Kidney tubule cell (primary cell): Measurements from ENCODE around the gene ARRB1.

Source experiments
- DNase-seq: peaks from one replicate; pipeline ENCODE4 v3.0.0-alpha.2; 2018; ENCODE audit warnings: low spot score

Gene ARRB1

GRCh38 chr11:75324189-75324588, 27.3 kb downstream of the ARRB1 start:
- DNase-seq: no peak

GRCh38 chr11:75323609-75324008, 27.9 kb downstream of the ARRB1 start:
- peak; percentile 59 for DNase-seq

- no peak for DNase-seq
Measured at GRCh38 chr11:75320643-75321042, 30.8 kb downstream of the ARRB1 start.

GRCh38 chr11:75320046-75320618, 31.3 kb downstream of the ARRB1 start:
- DNase-seq: no peak

DNA sequence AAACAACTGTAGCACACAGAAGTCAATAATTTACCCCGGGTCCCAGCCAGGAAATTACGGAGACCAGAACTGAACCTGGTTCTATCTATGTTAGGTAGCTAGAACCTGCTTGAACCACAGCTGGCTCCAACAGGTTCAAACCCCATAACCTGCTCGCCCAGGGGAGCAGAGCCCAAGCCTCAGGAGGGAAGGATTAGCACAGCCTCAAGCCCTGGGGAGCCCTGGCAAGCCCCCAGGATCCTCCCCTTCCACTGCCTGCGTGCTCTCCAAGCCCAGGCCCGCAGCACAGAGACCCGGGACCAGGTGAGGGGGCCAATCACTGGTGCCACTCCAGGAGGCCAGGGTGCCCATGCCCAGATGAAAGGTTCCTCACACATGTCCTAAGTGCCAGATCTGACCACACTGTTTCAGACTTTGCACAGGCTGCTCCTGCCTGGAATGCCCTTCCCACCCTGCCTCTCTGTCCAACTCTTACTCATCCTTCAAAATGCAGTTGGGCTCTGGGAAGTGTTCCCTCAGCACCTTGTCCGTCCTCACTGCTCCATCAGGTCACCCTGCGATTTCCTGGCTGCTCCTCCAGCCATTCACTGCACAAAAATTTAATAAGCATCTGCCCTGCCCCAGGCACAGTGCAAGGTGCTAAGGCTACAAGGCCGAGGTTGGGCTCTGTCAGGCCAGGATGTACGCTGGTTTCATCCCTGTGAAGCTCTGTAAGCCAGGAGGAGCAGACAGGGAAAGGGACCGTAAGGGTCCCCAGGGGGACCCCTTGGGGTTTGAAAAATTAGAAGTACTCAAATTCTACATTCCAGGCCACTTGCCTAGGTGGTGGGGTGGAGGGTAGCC, 32.2 kb downstream of the ARRB1 start:
- DNase-seq: peak; percentile 71

DNA sequence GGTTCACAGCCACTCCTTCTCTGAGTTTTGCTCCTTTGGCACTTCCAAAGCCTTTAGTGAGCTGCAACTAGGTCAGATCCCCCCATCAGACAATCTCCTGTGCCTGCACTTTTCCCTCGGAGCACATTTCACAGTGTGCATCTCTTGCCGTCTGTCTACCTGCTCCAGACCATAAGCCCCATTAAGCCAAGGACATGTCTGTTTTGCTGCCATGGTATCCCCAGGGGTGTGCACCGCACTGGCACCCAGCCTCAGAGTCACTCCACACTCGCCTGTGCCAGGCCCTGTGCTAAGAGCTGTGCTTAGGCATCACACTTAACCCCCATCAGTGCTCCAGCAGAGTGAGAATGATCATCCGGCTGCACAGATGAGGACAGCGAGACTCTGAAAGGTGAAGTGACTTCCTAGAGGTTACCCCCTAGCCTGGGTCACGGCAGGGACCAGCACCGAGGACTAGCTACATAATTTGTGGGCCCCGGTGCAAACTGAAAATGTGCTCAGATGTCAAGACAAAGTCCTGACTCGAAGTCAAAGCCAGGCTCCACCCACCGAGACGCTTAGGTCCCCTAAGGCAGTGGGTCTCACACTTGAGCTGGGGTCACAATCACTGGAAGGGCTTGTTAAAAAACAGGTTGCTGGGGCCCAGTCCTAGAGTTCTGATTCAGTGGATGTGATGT, 33.9 kb downstream of the ARRB1 start:
- no peak for DNase-seq

GRCh38 chr11:75315439-75315805, 36.0 kb downstream of the ARRB1 start:
- peak; percentile 59 for DNase-seq

DNA sequence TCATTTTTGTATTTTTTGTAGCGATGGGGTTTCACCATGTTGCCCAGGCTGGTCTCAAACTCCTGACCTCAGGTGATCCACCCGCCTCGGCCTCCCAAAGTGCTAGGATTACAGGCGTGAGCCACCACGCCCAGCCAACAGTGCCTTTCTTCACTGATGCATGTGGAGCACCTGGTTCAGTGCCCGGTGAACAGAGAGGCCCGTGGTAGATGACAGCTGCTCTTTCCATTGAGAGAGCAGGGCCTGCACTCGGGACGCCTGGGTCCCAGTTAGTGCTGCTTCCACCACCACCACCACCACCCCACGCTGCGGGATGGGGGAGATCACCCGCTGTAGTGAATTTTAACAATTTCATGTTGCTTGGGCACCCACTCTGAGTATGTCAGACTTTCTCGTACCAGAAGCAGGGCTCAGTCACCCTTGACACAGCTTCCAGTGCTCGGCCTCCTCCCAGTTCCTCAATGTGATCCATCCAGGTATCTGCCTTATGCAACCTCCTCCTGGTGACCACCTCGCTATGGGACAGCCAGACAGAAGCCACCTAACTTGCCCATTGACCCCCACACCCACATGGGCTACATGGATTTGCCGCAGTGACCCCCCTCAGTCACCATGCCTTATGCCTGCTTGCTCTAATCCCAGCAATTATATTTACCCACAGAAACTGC, 36.6 kb downstream of the ARRB1 start:
- DNase-seq: no peak

GRCh38 chr11:75313513-75314272, 37.8 kb downstream of the ARRB1 start:
- peak; percentile 40 for DNase-seq

DNA sequence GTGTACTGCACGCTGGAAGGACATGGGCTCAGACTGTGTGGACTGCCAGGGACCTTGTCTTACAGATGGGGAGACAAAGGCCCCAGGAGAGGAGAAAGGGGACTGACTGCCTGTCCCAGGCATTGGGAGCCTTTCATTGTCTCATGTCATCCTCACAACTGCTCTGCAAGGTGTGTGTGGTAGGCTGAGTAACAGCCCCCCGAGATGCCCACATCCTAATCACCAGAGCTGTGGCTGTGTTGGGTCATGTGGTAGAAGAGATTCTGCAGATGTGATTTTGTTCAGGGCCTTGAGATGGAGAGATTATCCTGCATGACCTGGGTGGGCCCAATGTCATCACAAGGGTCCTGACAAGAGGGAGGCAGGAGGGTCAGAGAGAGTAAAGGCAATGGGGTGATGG, 39.1 kb downstream of the ARRB1 start:
- no peak for DNase-seq

DNA sequence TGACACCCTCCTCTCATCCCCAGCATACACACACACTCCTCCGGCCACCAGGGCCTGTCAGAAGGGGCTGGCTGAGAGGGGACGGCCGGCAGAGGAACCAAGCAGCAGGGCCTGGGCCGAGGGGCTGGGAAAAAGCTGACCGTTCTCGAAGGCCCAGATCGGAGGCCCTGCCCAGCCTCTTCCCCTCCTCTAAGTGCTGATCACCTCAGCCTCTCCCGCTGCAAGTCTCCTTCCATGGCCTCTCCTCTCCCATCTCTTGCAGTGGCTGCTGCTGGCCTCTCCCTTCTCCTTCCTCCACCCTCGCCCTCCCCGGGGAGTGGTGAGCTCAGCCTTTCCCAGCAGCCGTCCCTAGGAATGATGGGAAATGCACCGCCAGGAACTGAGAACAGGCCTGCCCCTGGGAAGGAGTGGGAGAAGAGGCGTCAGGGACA, 39.6 kb downstream of the ARRB1 start:
- no peak for DNase-seq

DNA sequence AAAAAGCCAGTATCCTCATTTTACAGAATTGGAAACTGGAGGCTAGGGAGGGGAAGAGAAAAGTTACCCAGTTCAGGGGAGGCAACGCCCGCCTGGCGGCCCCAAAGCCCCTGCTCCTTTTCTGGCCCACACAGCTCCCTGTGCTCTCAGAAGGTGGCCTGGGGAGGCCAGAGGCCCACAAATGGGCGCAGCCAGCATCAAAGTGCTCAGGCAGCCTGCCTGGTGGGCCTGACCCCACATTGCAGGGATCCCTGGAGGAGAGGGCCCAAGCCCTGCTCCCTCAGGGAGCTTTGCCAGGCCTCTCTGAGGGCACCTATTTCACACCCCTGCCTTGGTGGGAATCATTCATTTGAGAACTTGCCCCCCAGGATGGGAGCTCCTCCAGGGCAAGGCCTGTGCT, 42.5 kb downstream of the ARRB1 start:
- DNase-seq: no peak

DNA sequence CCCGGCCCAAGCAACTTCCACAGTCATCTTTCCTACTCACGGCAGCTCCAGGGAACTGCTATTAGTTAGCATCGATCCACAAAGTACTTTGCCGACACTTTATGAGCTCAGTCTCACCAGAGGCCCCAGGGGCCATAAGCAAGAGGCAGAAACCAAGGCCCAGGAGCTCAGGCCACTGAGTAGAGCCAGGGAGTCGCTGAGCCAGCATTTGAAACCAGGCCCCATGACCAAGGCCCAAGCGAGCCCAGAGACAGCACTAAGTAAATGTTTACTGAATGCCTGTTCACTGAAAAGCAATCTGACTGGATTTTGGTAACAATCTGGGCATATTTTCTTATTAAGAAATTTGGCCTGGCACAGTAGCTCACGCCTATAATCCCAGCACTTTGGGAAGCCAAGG, 43.3 kb downstream of the ARRB1 start:
- DNase-seq: no peak

GRCh38 chr11:75307058-75307457, 44.4 kb downstream of the ARRB1 start:
- DNase-seq: no peak

DNA sequence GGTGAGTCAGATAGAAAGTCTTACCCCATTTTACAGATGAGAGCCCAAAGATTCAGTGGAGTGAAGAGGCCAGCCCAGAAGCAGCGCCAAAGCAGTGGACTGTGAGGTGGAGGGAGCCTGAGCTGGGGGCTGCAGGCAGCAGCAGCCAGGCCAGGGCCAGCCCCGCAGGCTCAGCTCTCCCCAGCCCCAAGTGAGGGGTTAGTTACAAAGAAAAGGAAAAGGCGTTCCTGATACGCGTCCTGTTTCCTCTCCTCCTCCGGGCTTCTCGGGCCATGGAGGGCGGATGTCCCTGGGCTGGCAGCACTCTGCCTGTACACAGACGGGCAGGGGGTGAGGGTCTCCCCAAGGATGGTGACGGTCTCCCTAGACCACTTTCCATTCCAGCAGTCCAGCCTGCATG, 44.9 kb downstream of the ARRB1 start:
- peak; percentile 39 for DNase-seq

GRCh38 chr11:75305993-75306392, 45.5 kb downstream of the ARRB1 start:
- DNase-seq: no peak

GRCh38 chr11:75305452-75305851, 46.0 kb downstream of the ARRB1 start:
- no peak for DNase-seq

DNA sequence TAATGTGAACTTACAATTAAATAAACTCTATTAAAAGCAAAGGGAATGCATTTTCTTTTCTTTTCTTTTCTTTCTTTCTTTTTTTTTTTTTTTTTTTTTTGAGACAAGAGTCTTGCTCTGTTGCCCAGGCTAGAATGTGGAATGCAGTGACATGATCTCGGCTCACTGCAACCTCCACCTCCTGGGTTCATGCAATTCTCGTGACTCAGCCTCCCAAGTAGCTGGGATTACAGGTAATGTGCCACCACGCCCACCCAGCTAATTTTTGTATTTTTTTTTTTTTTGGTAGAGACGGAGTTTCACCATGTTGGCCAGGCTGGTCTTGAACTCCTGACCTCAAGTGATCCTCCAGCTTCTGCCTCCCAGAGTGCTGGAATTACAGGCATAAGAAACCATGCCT, 46.5 kb downstream of the ARRB1 start:
- DNase-seq: peak; percentile 41

DNA sequence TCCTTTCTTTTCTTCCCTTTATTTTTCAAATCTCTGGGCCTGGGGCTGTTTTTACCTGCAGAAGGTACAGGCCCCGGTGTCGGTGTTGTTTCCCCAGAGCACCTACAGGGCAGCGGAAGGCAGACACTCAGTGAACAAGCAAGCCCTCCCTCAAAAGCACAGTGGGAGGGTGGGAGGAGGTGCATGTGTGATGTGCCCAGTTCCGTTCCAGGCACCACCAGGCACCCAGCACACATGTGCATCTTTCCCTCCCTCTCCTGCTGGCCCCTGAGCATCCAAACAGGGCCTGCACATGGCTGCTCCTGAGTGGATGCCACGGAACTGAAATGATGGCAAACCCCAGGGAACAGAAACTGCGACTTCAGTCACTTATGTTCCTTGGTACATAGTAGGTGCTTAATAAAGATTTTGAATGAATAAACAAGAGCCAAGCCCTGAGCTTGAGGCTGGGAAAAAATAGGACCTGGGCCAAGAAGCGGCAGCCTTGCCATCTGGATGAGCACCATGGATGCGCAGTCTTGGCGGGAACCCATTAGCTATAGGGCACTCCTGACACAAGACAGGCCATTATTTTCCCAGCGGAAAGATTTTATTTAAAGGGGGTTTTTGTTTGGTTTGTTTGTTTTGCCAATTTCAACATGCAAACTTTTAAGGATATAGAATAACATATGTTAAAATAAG, 47.8 kb downstream of the ARRB1 start:
- DNase-seq: no peak

- DNase-seq: no peak
Measured at GRCh38 chr11:75302371-75302770, 49.1 kb downstream of the ARRB1 start.

GRCh38 chr11:75301601-75302345, 49.7 kb downstream of the ARRB1 start:
- no peak for DNase-seq
